GM23338 (cell line): ENCODE data around the gene MED17. TPM values are rescaled to one million over a fixed set of nuclear protein-coding genes. Genes with fewer than 3 reads are reported as not detected.

Source experiments
- ATAC-seq: fragments of 200-7000 bp; cut with Tn5 transposase; 3 replicates; pipeline ENCODE4 v1.9.1; 2020
- DNase-seq: peaks from one replicate; pipeline ENCODE4 v3.0.0-alpha.2; 2015; ENCODE audit warnings: low spot score
- H2AFZ ChIP-seq: fragments of 200-600 bp; sonication (generic); 2 replicates; pipeline ENCODE4 v1.8.0; 2016; ENCODE audit warnings: antibody characterized with exemption, mild to moderate bottlenecking, moderate library complexity
- H3F3A ChIP-seq: fragments of 200-600 bp; sonication (generic); replicated peaks from 2 replicates; pipeline ENCODE4 v1.8.0; 2017; ENCODE audit warnings: antibody characterized with exemption, mixed run types, low read depth
- H3K27ac ChIP-seq: fragments of 200-600 bp; sonication (generic); 2 replicates; pipeline ENCODE4 v1.6.1; 2016; ENCODE audit warnings: low read depth
- H3K27me3 ChIP-seq: fragments of 200-600 bp; sonication (generic); 2 replicates; pipeline ENCODE4 v1.8.0; 2016; ENCODE audit warnings: mild to moderate bottlenecking, mixed run types, moderate library complexity; ENCODE audit not compliant: insufficient read depth
- H3K36me3 ChIP-seq: fragments of 200-600 bp; sonication (generic); 2 replicates; pipeline ENCODE4 v1.8.0; 2016; ENCODE audit warnings: mild to moderate bottlenecking; ENCODE audit not compliant: insufficient read depth
- H3K4me1 ChIP-seq: fragments of 200-600 bp; sonication (generic); 2 replicates; pipeline ENCODE4 v1.8.0; 2016; ENCODE audit warnings: mild to moderate bottlenecking, moderate library complexity; ENCODE audit not compliant: insufficient read depth
- H3K4me2 ChIP-seq: fragments of 200-600 bp; sonication (generic); 2 replicates; pipeline ENCODE4 v1.7.1; 2017; ENCODE audit warnings: mixed run types
- H3K4me3 ChIP-seq: fragments of 200-600 bp; sonication (generic); 2 replicates; pipeline ENCODE4 v1.6.1; 2016; ENCODE audit warnings: mixed run types
- H3K79me2 ChIP-seq: fragments of 200-600 bp; sonication (generic); replicated peaks from 2 replicates; pipeline ENCODE4 v1.8.0; 2017; ENCODE audit warnings: mild to moderate bottlenecking; ENCODE audit not compliant: insufficient read depth
- H3K9me2 ChIP-seq: fragments of 200-600 bp; sonication (generic); 2 replicates; pipeline ENCODE4 v1.8.0; 2017; ENCODE audit not compliant: insufficient read depth
- H4K20me1 ChIP-seq: fragments of 200-600 bp; sonication (generic); replicated peaks from 2 replicates; pipeline ENCODE4 v1.8.0; 2017; ENCODE audit warnings: mild to moderate bottlenecking; ENCODE audit not compliant: insufficient read depth
- H3K27ac Mint-ChIP-seq: 2 replicates; pipeline ENCODE4 v1.8.0; 2020; ENCODE audit warnings: inconsistent platforms, mild to moderate bottlenecking, moderate library complexity, mixed read lengths
- H3K27me3 Mint-ChIP-seq: 3 replicates; pipeline ENCODE4 v1.8.0; 2022; ENCODE audit warnings: low read depth, mild to moderate bottlenecking, moderate library complexity, mixed read lengths, inconsistent platforms; ENCODE audit not compliant: insufficient read depth, poor library complexity
- H3K36me3 Mint-ChIP-seq: 3 replicates; pipeline ENCODE4 v1.8.0; 2021; ENCODE audit warnings: low read depth, mild to moderate bottlenecking, inconsistent platforms, moderate library complexity, mixed read lengths
- H3K4me1 Mint-ChIP-seq: 3 replicates; pipeline ENCODE4 v1.8.0; 2020; ENCODE audit warnings: mild to moderate bottlenecking, inconsistent platforms, mixed read lengths
- H3K4me3 Mint-ChIP-seq: 3 replicates; pipeline ENCODE4 v1.8.0; 2021; ENCODE audit warnings: moderate library complexity, mild to moderate bottlenecking, inconsistent platforms, mixed read lengths
- H3K9me3 Mint-ChIP-seq: 3 replicates; pipeline ENCODE4 v1.8.0; 2020; ENCODE audit warnings: moderate library complexity, mild to moderate bottlenecking, inconsistent platforms, mixed read lengths
- CREB1 ChIP-seq: fragments of 250-450 bp; sonication (Bioruptor Pico); IDR thresholded peaks from 2 replicates; pipeline ENCODE4 v1.5.0; 2020; ENCODE audit warnings: low read depth, mild to moderate bottlenecking, moderate library complexity
- ETS1 ChIP-seq: IDR thresholded peaks from 2 replicates; pipeline ENCODE4 v1.6.1; 2016; ENCODE audit warnings: antibody characterized with exemption
- EZH2 ChIP-seq: fragments of 200-600 bp; sonication (generic); IDR thresholded peaks from one replicate; pipeline ENCODE4 v1.8.0; 2017; ENCODE audit warnings: antibody characterized with exemption, mild to moderate bottlenecking, low read depth; ENCODE audit not compliant: unreplicated experiment
- EZH2phosphoT487 ChIP-seq: fragments of 200-600 bp; sonication (generic); IDR thresholded peaks from one replicate; pipeline ENCODE4 v1.8.1; 2018; ENCODE audit warnings: antibody characterized with exemption; ENCODE audit not compliant: unreplicated experiment
- JUNB ChIP-seq: IDR thresholded peaks from one replicate; pipeline ENCODE4 v1.6.1; 2016; ENCODE audit warnings: antibody characterized with exemption; ENCODE audit not compliant: unreplicated experiment
- NANOG ChIP-seq: IDR thresholded peaks from 2 replicates; pipeline ENCODE4 v1.6.1; 2016; ENCODE audit warnings: antibody characterized with exemption, borderline replicate concordance
- POLR2AphosphoS5 ChIP-seq: IDR thresholded peaks from 2 replicates; pipeline ENCODE4 v1.6.1; 2016; ENCODE audit warnings: antibody characterized with exemption, low read depth
- REST ChIP-seq: IDR thresholded peaks from one replicate; pipeline ENCODE4 v1.6.1; 2018; ENCODE audit warnings: antibody characterized with exemption; ENCODE audit not compliant: unreplicated experiment
- STAT1 ChIP-seq: IDR thresholded peaks from one replicate; pipeline ENCODE4 v1.6.1; 2016; ENCODE audit warnings: antibody characterized with exemption; ENCODE audit not compliant: unreplicated experiment
- ZNF114 ChIP-seq: fragments of 250-450 bp; sonication (Bioruptor Pico); IDR thresholded peaks from 2 replicates; pipeline ENCODE4 v1.5.0; 2020; ENCODE audit warnings: mild to moderate bottlenecking, moderate library complexity
- ZNF331 ChIP-seq: fragments of 250-450 bp; sonication (Bioruptor Pico); IDR thresholded peaks from 2 replicates; pipeline ENCODE4 v1.5.0; 2020; ENCODE audit warnings: low read depth, mild to moderate bottlenecking, moderate library complexity
- ZNF462 ChIP-seq: fragments of 250-450 bp; sonication (Bioruptor Pico); IDR thresholded peaks from 2 replicates; pipeline ENCODE4 v1.5.0; 2020; ENCODE audit warnings: mild to moderate bottlenecking, moderate library complexity
- polyA plus RNA-seq: library from polyadenylated mRNA; unstranded; fragments of >200 nt; fragmentation: Nextera tagmentation; extraction: Ambion mirVana; gene quantifications from 2 replicates; pipeline ENCODE4 v1.2.1, GENCODE V29; 2016
- total RNA-seq: library from RNA; depleted of rRNA; stranded (reverse); fragments of >200 nt; shearing (Covaris generic); gene quantifications from 2 replicates; pipeline ENCODE4 v1.2.3, GENCODE V29; 2014

MED17 gene
- total and polyA plus RNA-seq, 2 experiments from 2014 or later, result 19.1 to 31.2 TPM

- Mint-ChIP-seq H3K27me3 (peaks cover 2% of the 10 kb centered on the region), H3K4me1 (peaks cover 6% of the 10 kb centered on the region; the same call in 1 of the 3 replicates), H3K36me3 (no peaks in the 10 kb centered on the region), H3K27ac (no peak overlapping the region), H3K4me3 (no peak overlapping the region), H3K9me3 (no peaks in the 10 kb centered on the region)
- no peak for ATAC-seq
- H3K27ac ChIP-seq, result no peak overlapping the region
- no peak for DNase-seq
- H4K20me1 ChIP-seq, result no peaks in the 10 kb centered on the region
- H3K36me3 ChIP-seq, result no peaks in the 10 kb centered on the region
- H3K4me3 ChIP-seq, result no peak overlapping the region
- no peaks in the 10 kb centered on the region for H3K27me3 ChIP-seq
- H3K9me2 ChIP-seq, result no peaks in the 10 kb centered on the region
- TF ChIP-seq ZNF462 (CRISPR knock-in tag), result no peak
- TF ChIP-seq EZH2, result no peak
- TF ChIP-seq JUNB, result no peak
- no peak for TF ChIP-seq NANOG
- TF ChIP-seq STAT1, result no peak
- no peak for TF ChIP-seq EZH2phosphoT487
- no peak overlapping the region for H3K4me2 ChIP-seq
- no peaks in the 10 kb centered on the region for H3K79me2 ChIP-seq
- no peak overlapping the region for H2AFZ ChIP-seq
- H3K4me1 ChIP-seq, result no peaks in the 10 kb centered on the region
- H3F3A ChIP-seq, result no peaks in the 10 kb centered on the region
Observed at GRCh38 chr11:93832780-93833179, 48.7 kb downstream of the MED17 start.

DNA sequence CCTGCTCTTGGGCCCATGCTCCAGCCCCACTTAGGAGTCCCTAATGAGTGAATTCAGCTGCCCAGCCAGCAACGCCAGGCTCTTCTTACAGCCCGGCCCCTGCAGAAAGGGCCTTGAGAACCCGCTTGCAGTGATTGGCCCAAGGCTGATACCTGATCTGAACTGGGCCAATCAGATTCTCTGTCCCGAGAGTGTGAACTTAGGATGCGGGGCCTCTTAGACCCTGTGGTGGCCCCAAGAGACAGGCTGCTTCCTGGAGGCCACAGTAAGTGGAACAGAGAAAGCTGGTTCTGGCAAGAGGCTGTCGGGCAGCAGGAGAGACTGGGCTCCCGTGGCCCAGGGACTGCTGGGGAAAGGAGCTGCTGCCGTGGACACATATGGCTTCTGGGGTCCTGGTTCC, 54.9 kb downstream of the MED17 start:
- Histone ChIP-seq H3K36me3 (no peaks in the 10 kb centered on the region), H3K4me3 (no peak overlapping the region), H3K4me1 (no peaks in the 10 kb centered on the region), H2AFZ (peak overlapping the region; percentile 59; the same call in 1 of the 2 replicates), H4K20me1 (no peaks in the 10 kb centered on the region), H3K27me3 (no peaks in the 10 kb centered on the region), H3K27ac (no peak overlapping the region), H3K4me2 (no peak overlapping the region), H3K9me2 (no peaks in the 10 kb centered on the region), H3F3A (no peaks in the 10 kb centered on the region), H3K79me2 (no peaks in the 10 kb centered on the region)
- Mint-ChIP-seq H3K27ac (no peak overlapping the region), H3K9me3 (no peaks in the 10 kb centered on the region), H3K27me3 (peaks cover 8% of the 10 kb centered on the region), H3K4me1 (peaks cover 4% of the 10 kb centered on the region; the same call in 1 of the 3 replicates), H3K36me3 (no peaks in the 10 kb centered on the region), H3K4me3 (no peak overlapping the region)
- peak; percentile 64 for ATAC-seq
- peak; percentile 27 for DNase-seq
- TF ChIP-seq EZH2 (no peak), CREB1 (no peak), NANOG (no peak), ZNF331 (no peak), ZNF114 (CRISPR knock-in tag) (no peak), JUNB (no peak), POLR2AphosphoS5 (no peak), ETS1 (no peak), REST (no peak)
